Endothelial cell of umbilical vein (primary cell): ENCODE results near the gene PRCC. TPM values are rescaled to one million over a fixed set of nuclear protein-coding genes. Genes with fewer than 3 reads are reported as not detected.
A peak's percentile ranks its signal among the peaks of the same experiment; 100 is the strongest.

Source experiments
- BruUV-seq: library from RNA; stranded (reverse); fragments of 400-500 nt; replicated peaks from 2 replicates; lab custom pipeline; 2021; lab: Mats Ljungman, UMichigan
- CTCF ChIA-PET: fragments of 300-600, 350-600 bp; sonication (Branson Sonifier 250); formaldehyde crosslinking; loops from one replicate; lab custom pipeline; 2021; ENCODE audit warnings: antibody characterized with exemption, inconsistent platforms; lab: Charles Lee
- POLR2A ChIA-PET: fragments of 300-600, 350-600 bp; sonication (Branson Sonifier 250); formaldehyde crosslinking; loops from one replicate; lab custom pipeline; 2021; ENCODE audit warnings: antibody characterized with exemption, inconsistent platforms; lab: Charles Lee
- DNase-seq: peaks from one replicate; pipeline ENCODE4 v3.0.0-alpha.2; 2011; ENCODE audit warnings: low read depth, low spot score
- FAIRE-seq: peaks from 2 replicates; lab custom pipeline; 2011; peaks lifted over from hg19 to GRCh38; lab: Jason Lieb, UNC
- H2AFZ ChIP-seq: 2 replicates; pipeline ENCODE4 v1.6.0; 2012; ENCODE audit warnings: low read depth, low read length, control low read depth, inconsistent platforms
- H3K27ac ChIP-seq: 2 replicates; pipeline ENCODE4 v1.5.1; 2011; ENCODE audit warnings: low read depth, mild to moderate bottlenecking, control low read depth, low read length, moderate library complexity; ENCODE audit not compliant: insufficient read depth
- H3K27me3 ChIP-seq, 2 experiments: 2 replicates each; pipeline versions ENCODE4 v1.6.0 to v1.6.1; 2011; ENCODE audit warnings: low read length in 2 of 2, mixed read lengths in 1 of 2; ENCODE audit not compliant: control insufficient read depth in 2 of 2, insufficient read depth in 2 of 2
- H3K36me3 ChIP-seq, 2 experiments: 2 replicates in 1 of 2; 3 replicates in 1 of 2; pipeline ENCODE4 v1.5.1; 2011; ENCODE audit warnings: low read length in 2 of 2, mild to moderate bottlenecking in 1 of 2, moderate library complexity in 1 of 2; ENCODE audit not compliant: control insufficient read depth in 2 of 2, insufficient read depth in 2 of 2; ENCODE audit errors: extremely low read depth in 1 of 2
- H3K4me1 ChIP-seq: 3 replicates; pipeline ENCODE4 v1.5.1; 2011; ENCODE audit warnings: mild to moderate bottlenecking, low read length; ENCODE audit not compliant: control insufficient read depth, insufficient read depth; ENCODE audit errors: extremely low read depth
- H3K4me2 ChIP-seq: 2 replicates; pipeline ENCODE4 v1.6.1; 2011; ENCODE audit warnings: low read length, control low read depth, mixed read lengths; ENCODE audit not compliant: insufficient read depth
- H3K4me3 ChIP-seq, 3 experiments: fragments of 200-600 bp in 1 of 3; sonication (generic), shearing (Covaris generic) in 1 of 3; replicated peaks in 1 of 3; 2 replicates each; pipeline ENCODE4 v1.5.1; 2011 to 2016; ENCODE audit warnings: control low read depth in 3 of 3, low read length in 3 of 3, mild to moderate bottlenecking in 2 of 3, inconsistent platforms in 1 of 3, low read depth in 1 of 3, moderate library complexity in 1 of 3; ENCODE audit not compliant: insufficient read depth in 1 of 3
- H3K79me2 ChIP-seq: 2 replicates; pipeline ENCODE4 v1.6.0; 2012; ENCODE audit warnings: low read length, inconsistent platforms; ENCODE audit not compliant: control insufficient read depth, insufficient read depth
- H3K9ac ChIP-seq: replicated peaks from 2 replicates; pipeline ENCODE3; 2011; ENCODE audit warnings: low read length, control low read depth; ENCODE audit not compliant: insufficient read depth; ENCODE audit errors: extremely low read depth
- H3K9me1 ChIP-seq: replicated peaks from 3 replicates; pipeline ENCODE4 v1.6.0; 2011; ENCODE audit warnings: mild to moderate bottlenecking, low read length; ENCODE audit not compliant: control insufficient read depth, insufficient read depth; ENCODE audit errors: extremely low read depth
- H3K9me3 ChIP-seq: replicated peaks from 2 replicates; pipeline ENCODE4 v1.5.1; 2012; ENCODE audit warnings: low read length, inconsistent platforms; ENCODE audit not compliant: control insufficient read depth, insufficient read depth
- H4K20me1 ChIP-seq: replicated peaks from 2 replicates; pipeline ENCODE3; 2011; ENCODE audit warnings: mild to moderate bottlenecking, low read length; ENCODE audit not compliant: control insufficient read depth, insufficient read depth; ENCODE audit errors: extremely low read depth
- EZH2 ChIP-seq: IDR thresholded peaks from 2 replicates; pipeline ENCODE4 v1.6.1; 2012; ENCODE audit warnings: borderline replicate concordance, low read depth, mild to moderate bottlenecking, moderate library complexity, low read length, inconsistent platforms; ENCODE audit not compliant: severe bottlenecking
- FOS ChIP-seq: IDR thresholded peaks from 2 replicates; pipeline ENCODE4 v1.6.1; 2011; ENCODE audit warnings: mild to moderate bottlenecking, low read length, moderate library complexity, borderline replicate concordance; ENCODE audit not compliant: insufficient read depth
- GATA2 ChIP-seq: IDR thresholded peaks from 2 replicates; pipeline ENCODE4 v1.7.0; 2011; ENCODE audit warnings: low read depth, mild to moderate bottlenecking, moderate library complexity, mixed read lengths, low read length; ENCODE audit not compliant: insufficient read length, insufficient read depth
- JUN ChIP-seq: IDR thresholded peaks from 2 replicates; pipeline ENCODE4 v1.6.1; 2011; ENCODE audit warnings: borderline replicate concordance, low read depth; ENCODE audit not compliant: insufficient read length, insufficient read depth
- MYC ChIP-seq: IDR thresholded peaks from one replicate; pipeline ENCODE4 v1.6.1; 2011; ENCODE audit warnings: mild to moderate bottlenecking, low read depth, low read length
- POLR2A ChIP-seq: IDR thresholded peaks from 2 replicates; pipeline ENCODE4 v1.6.1; 2012; ENCODE audit warnings: low read depth, mild to moderate bottlenecking, control low read depth, low read length
- POLR2AphosphoS5 ChIP-seq: IDR thresholded peaks from 2 replicates; pipeline ENCODE4 v1.6.1; 2012; ENCODE audit warnings: low read depth, mild to moderate bottlenecking, control low read depth, low read length, moderate library complexity; ENCODE audit not compliant: insufficient read depth
- dilution Hi-C: fragments of 300-500 bp; cut with MboI; formaldehyde crosslinking; loops from one replicate; pipeline ENCODE4 v1.15.0; 2019; ENCODE audit warnings: low sequenced_read_pairs; ENCODE audit not compliant: extremely low pct_ligation_motif_present
- intact Hi-C: fragments of 100-400 bp; cut with micrococcal nuclease; formaldehyde crosslinking; loops from one replicate; pipeline ENCODE4 v1.10.0; 2022
- polyA plus RNA-seq, 4 experiments: library from polyadenylated mRNA; depleted of rRNA in 3 of 4; stranded (reverse) in 3 of 4; unstranded in 1 of 4; fragments of >200 nt; gene quantifications; 2 replicates each; pipeline versions ENCODE4 v1.2.1 to v1.2.3, GENCODE V29; 2011 to 2012; ENCODE audit warnings: missing spikeins in 1 of 4
- total RNA-seq: library from RNA; stranded (reverse); gene quantifications from 2 replicates; pipeline ENCODE4 v1.2.3, GENCODE V29; 2021
- TF ChIP-seq, protein P1 (sequence below), 2 donors: IDR thresholded peaks; 1 replicate in 1 of 2; 2 replicates in 1 of 2; pipeline ENCODE4 v1.5.1; 2011; ENCODE audit warnings: low read length in 2 of 2, mild to moderate bottlenecking in 2 of 2, moderate library complexity in 2 of 2, control low read depth in 1 of 2, inconsistent platforms in 1 of 2, low read depth in 1 of 2; ENCODE audit not compliant: insufficient read depth in 1 of 2; ENCODE audit errors: extremely low read depth in 1 of 2
- TF ChIP-seq, protein P2 (sequence below): IDR thresholded peaks from 2 replicates; pipeline ENCODE4 v1.6.1; 2011; ENCODE audit not compliant: insufficient read depth, insufficient read length

Gene PRCC
- total and polyA plus RNA-seq, 2 donors (not counting 3 experiments of a cell fraction or from before 2014, with no cell fraction given), result 71.5 to 77.4 TPM

DNA sequence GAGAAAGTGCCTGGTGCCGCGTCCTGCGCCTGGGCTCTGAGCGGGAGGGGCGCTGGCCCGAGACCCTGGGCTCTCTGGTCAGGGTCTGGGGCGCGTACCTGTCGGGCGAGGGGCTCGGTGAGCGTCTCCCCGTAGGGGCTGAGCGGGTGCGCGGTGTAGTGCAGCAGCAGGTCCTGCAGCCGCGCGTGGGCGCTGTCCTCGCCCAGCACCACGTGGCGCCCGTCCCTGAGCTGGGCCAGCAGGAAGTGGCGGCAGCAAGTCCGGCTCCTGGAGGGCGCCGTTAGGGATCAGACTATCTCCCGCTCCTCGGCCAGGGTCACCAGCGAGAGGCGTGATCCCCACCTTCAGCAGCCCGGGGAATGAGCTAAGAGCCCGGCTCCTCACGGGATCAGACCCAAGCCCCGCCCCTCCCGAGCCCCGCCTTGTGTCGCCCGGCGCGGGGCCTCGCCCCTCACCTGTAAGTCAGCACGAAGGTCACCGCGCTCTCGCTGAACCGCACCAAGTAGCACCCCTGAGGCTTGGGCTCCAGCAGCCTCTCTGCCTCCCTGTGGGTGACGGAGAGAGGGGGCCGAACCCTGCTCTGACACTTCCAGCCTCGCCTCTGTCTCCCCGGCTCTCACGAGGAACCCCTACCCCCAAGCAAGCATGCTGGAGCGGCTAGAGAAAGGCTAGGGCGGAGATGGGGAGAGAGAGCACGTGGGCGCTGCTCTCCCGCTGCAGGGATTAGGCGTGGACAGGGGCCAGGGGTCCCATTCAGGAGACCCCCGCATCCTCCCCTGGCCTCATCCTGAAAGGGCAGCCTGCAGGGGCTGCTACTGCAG, 46.6 kb downstream of the PRCC start:
- FAIRE-seq (peak; percentile 79), DNase-seq (peak; percentile 51)
- peaks cover 33% of the 10 kb centered on the region for H3K4me1 ChIP-seq
- H4K20me1 ChIP-seq, result no peaks in the 10 kb centered on the region
- H3K27ac ChIP-seq, result peak overlapping the region; percentile 44
- CTCF ChIA-PET, result interaction anchor here (0.6 to 5.0 kb wide), 25 partner anchors 8 to 114 kb away, joined by 3 to 67 read pairs (median 5); partner anchors contain the start of genes INSRR, METTL25B, MRPL24 and NTRK1
- H2AFZ ChIP-seq, result peak overlapping the region; percentile 78
- no peaks in the 10 kb centered on the region for H3K9me3 ChIP-seq
- H3K4me2 ChIP-seq, result peak overlapping the region; percentile 41
- no TSS peak for BruUV-seq
- dilution Hi-C loops, result no loop called here
- POLR2A ChIA-PET, result no interaction called here
- peak overlapping the region in 1 of 3 experiments; percentile 24 for H3K4me3 ChIP-seq
- H3K27me3 ChIP-seq, result no peaks in the 10 kb centered on the region
- H3K9ac ChIP-seq, result no peak overlapping the region
- intact Hi-C loops, result no loop called here
- no peaks in the 10 kb centered on the region for H3K36me3 ChIP-seq
- TF ChIP-seq JUN (no peak), POLR2AphosphoS5 (no peak), FOS (no peak), MYC (peak; percentile 98), GATA2 (no peak), EZH2 (no peak), POLR2A (no peak)
- TF ChIP-seq, protein P1, sequence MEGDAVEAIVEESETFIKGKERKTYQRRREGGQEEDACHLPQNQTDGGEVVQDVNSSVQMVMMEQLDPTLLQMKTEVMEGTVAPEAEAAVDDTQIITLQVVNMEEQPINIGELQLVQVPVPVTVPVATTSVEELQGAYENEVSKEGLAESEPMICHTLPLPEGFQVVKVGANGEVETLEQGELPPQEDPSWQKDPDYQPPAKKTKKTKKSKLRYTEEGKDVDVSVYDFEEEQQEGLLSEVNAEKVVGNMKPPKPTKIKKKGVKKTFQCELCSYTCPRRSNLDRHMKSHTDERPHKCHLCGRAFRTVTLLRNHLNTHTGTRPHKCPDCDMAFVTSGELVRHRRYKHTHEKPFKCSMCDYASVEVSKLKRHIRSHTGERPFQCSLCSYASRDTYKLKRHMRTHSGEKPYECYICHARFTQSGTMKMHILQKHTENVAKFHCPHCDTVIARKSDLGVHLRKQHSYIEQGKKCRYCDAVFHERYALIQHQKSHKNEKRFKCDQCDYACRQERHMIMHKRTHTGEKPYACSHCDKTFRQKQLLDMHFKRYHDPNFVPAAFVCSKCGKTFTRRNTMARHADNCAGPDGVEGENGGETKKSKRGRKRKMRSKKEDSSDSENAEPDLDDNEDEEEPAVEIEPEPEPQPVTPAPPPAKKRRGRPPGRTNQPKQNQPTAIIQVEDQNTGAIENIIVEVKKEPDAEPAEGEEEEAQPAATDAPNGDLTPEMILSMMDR (IDR thresholded peaks at IDR 0.05; ENCODE audit: extremely low read depth in 1 of 2, insufficient read depth in 1 of 2, low read depth in 1 of 2, low read length in 2 of 2), result peak; percentile 64 to 85
- TF ChIP-seq, protein P2, sequence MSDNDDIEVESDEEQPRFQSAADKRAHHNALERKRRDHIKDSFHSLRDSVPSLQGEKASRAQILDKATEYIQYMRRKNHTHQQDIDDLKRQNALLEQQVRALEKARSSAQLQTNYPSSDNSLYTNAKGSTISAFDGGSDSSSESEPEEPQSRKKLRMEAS, result peak; percentile 92
- H3K79me2 ChIP-seq, result no peaks in the 10 kb centered on the region
- H3K9me1 ChIP-seq, result no peaks in the 10 kb centered on the region
